Measurements from ENCODE around the gene LRP5.

DNA sequence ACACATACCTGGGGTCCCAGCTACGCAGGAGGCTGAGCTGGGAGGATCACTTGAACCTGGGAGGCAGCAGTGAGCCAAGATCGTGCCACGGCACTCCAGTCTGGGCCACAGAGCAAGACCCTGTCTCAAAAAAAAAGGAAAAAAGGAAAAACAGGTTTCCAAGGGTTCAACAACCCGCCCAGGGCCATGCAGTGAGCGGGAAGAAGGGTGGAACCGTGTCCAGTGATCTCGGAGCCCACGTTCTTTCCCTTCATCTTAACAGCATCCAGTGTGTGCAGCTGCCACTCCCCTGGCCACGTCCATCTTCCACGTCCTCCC lies 14.9 kb upstream of the LRP5 start:
- TF ChIP-seq, protein P1, sequence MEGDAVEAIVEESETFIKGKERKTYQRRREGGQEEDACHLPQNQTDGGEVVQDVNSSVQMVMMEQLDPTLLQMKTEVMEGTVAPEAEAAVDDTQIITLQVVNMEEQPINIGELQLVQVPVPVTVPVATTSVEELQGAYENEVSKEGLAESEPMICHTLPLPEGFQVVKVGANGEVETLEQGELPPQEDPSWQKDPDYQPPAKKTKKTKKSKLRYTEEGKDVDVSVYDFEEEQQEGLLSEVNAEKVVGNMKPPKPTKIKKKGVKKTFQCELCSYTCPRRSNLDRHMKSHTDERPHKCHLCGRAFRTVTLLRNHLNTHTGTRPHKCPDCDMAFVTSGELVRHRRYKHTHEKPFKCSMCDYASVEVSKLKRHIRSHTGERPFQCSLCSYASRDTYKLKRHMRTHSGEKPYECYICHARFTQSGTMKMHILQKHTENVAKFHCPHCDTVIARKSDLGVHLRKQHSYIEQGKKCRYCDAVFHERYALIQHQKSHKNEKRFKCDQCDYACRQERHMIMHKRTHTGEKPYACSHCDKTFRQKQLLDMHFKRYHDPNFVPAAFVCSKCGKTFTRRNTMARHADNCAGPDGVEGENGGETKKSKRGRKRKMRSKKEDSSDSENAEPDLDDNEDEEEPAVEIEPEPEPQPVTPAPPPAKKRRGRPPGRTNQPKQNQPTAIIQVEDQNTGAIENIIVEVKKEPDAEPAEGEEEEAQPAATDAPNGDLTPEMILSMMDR (IDR thresholded peaks at IDR 0.05; ENCODE audit: poor library complexity) = no peak
- TF ChIP-seq EZH2phosphoT487 (IDR thresholded peaks at IDR 0.05; ENCODE audit: low read depth, severe bottlenecking, unreplicated experiment) = no peak
